OCI-LY3 (cell line): ENCODE data around the gene RNU1-2.
"Not testable (repeated sequence)": the region's sequence is repeated elsewhere in the genome, so short reads cannot be mapped to it uniquely, and the experiment has no call there.

Experiments used
- EZH2phosphoT487 ChIP-seq: fragments of 200-600 bp; shearing (Covaris generic); IDR thresholded peaks from 2 replicates; pipeline ENCODE4 v1.6.1; 2018; ENCODE audit warnings: antibody characterized with exemption, mixed run types, low read depth
- TF ChIP-seq, protein P1 (sequence below): fragments of 200-600, 300-600 bp; sonication (generic); IDR thresholded peaks from 2 replicates; pipeline ENCODE4 v1.5.1; 2014; ENCODE audit warnings: antibody characterized with exemption, low read length, low read depth

DNA sequence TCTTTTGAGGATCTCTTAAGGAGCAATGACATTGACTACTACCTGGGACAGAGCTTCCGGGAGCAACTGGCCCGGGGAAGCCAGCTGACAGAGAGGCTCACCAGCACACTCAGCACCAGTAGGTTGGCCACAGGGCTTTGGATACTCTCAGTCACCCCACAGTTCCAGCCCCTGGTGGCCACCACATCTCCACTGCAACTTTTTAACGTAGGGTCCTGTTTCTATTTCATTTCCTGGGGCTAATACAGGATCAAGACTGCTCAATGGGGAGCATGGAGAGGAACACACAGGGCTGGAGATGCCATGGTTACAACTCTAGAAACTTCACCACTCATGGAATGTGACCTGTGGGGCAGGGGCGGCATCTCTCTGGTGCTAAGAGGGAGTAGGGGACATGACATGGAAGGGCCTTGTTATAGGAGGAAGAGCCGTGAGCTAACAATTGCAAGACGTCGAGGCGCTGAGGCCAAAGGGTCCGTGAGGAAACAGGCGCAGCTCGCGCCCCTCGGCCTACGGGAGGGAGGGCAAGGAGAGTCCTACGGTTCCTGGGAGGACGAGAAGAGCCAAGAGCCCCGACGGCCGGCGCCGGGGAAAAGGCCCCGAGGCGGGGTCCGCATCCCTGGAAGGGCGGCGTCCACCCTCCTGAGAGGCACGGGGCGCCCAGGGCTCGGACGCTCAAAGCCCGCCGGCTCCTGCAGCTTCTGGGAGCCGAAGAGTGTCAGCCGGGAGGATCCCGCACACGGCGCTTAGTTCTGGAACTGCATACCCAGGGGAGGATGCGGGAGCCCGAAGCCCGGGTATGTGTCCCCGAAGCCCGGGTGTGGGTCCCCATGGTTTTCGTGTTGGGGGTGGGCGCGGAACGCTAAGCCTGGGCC, 36.4 kb upstream of the RNU1-2 start:
- not testable (repeated sequence) for TF ChIP-seq EZH2phosphoT487
- TF ChIP-seq, protein P1, sequence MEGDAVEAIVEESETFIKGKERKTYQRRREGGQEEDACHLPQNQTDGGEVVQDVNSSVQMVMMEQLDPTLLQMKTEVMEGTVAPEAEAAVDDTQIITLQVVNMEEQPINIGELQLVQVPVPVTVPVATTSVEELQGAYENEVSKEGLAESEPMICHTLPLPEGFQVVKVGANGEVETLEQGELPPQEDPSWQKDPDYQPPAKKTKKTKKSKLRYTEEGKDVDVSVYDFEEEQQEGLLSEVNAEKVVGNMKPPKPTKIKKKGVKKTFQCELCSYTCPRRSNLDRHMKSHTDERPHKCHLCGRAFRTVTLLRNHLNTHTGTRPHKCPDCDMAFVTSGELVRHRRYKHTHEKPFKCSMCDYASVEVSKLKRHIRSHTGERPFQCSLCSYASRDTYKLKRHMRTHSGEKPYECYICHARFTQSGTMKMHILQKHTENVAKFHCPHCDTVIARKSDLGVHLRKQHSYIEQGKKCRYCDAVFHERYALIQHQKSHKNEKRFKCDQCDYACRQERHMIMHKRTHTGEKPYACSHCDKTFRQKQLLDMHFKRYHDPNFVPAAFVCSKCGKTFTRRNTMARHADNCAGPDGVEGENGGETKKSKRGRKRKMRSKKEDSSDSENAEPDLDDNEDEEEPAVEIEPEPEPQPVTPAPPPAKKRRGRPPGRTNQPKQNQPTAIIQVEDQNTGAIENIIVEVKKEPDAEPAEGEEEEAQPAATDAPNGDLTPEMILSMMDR: not testable (repeated sequence)
